HL-60 (cell line): ENCODE data around the gene STX1A.
"Not testable (repeated sequence)": the region's sequence is repeated elsewhere in the genome, so short reads cannot be mapped to it uniquely, and the experiment has no call there.

ENCODE experiments used
- DNase-seq, 2 experiments: peaks; one replicate each; pipeline ENCODE4 v3.0.0-alpha.2; 2010 to 2020; ENCODE audit warnings: low read depth in 1 of 2, low spot score in 1 of 2
- H3K27ac ChIP-seq: fragments of 250-450 bp; sonication (Bioruptor Pico); replicated peaks from 2 replicates; pipeline ENCODE4 v1.5.1; 2020; ENCODE audit warnings: mild to moderate bottlenecking, moderate library complexity
- H3K27me3 ChIP-seq: fragments of 250-450 bp; sonication (Bioruptor Pico); 2 replicates; pipeline ENCODE4 v1.5.1; 2021; ENCODE audit warnings: mild to moderate bottlenecking, moderate library complexity; ENCODE audit not compliant: insufficient read depth, poor library complexity, severe bottlenecking
- H3K4me3 ChIP-seq: replicated peaks from 2 replicates; pipeline ENCODE4 v1.5.1; 2011; ENCODE audit warnings: mild to moderate bottlenecking, control low read depth, low read length; ENCODE audit not compliant: insufficient read depth
- CTCF ChIP-seq: IDR thresholded peaks from one replicate; pipeline ENCODE4 v1.5.1; 2011; ENCODE audit warnings: low read length, control low read depth, inconsistent platforms; ENCODE audit not compliant: insufficient read depth
- GABPA ChIP-seq: IDR thresholded peaks from 2 replicates; pipeline ENCODE4 v1.6.1; 2012; ENCODE audit warnings: low read depth
- POLR2AphosphoS5 ChIP-seq: IDR thresholded peaks from 2 replicates; pipeline ENCODE4 v1.6.1; 2012; ENCODE audit warnings: low read depth
- REST ChIP-seq: IDR thresholded peaks from 2 replicates; pipeline ENCODE4 v1.6.1; 2012; ENCODE audit warnings: low read depth; ENCODE audit not compliant: insufficient replicate concordance
- SPI1 ChIP-seq: IDR thresholded peaks from 2 replicates; pipeline ENCODE4 v1.6.1; 2012; ENCODE audit warnings: low read depth, mild to moderate bottlenecking, borderline replicate concordance

Gene STX1A

DNA sequence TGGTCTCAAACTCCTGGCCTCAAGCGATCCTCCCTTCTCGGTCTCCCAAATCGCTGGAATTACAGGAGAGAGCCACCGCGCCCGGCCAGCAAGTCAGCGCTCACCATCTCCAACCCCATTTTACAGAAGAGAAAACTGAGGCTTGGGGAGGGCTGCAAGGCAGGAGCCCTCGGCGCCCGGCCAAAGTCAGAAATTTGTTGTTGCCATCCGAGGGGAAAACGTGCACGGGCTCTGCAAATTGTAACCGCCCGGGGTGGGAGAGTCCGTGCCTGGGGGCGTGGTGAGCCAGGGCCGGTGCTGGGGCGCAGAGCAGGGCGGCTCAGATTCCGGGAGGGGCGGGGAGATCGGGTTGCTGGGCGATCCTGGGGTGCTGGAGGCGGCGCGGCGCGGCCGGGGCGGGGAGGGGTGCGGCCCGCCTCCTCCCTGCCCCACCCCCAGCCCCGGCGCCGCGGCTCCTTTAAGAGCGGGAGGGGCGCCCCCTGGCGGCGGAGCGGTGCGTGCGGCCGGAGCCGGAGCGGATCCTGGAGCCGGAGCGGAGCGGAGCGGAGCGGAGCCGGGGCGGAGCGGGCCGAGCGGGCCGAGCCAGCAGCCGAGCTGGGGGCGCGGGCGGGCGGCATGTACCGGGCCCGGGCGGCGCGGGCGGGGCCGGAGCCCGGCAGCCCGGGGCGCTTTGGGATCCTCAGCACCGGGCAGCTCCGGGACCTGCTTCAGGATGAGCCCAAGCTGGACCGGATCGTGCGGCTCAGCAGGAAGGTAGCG, 51.9 kb downstream of the STX1A start, which contains the start of gene VPS37D:
Gene VPS37D (plus strand): TSS at position 488 of the 759 bp plus-strand sequence. CDS start 128 bp downstream, at position 616.
- Histone ChIP-seq H3K4me3 (peak within 1 kb of the TSS; percentile 36), H3K27me3 (peaks cover 33% of the 10 kb centered on the region)
- DNase-seq = peak; percentile 62 to 73

DNA sequence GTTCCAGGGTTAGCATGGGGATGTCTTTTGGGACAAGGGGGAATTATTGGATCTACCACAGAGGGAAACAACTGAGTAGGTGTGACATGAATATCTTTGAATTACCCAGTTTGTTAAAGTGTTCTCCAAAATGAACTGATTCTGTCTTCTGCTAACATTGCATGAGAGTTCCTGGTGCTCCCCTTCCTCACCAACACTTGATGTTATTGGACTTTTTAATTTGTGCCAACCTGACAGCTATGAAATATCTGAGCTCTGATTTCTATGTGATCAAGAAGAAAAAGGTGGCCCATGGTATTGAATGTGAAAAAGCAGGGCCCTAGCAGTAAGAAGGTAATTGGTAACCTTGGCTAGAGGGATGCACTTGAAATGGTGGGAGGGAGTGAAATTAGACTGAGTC, 56.4 kb downstream of the STX1A start:
- no peak overlapping the region for H3K27ac ChIP-seq
- H3K27me3 ChIP-seq = peaks cover 9% of the 10 kb centered on the region
- no peak for DNase-seq
- no peak overlapping the region for H3K4me3 ChIP-seq
- TF ChIP-seq GABPA = no peak
- no peak for TF ChIP-seq CTCF
- no peak for TF ChIP-seq SPI1
- no peak for TF ChIP-seq REST
- TF ChIP-seq POLR2AphosphoS5 = no peak

More for the DNA sequence above, 51.9 kb downstream of the STX1A start, which contains the start of gene VPS37D:
- H3K27ac ChIP-seq = no peak within 1 kb of the TSS
- TF ChIP-seq SPI1 = no peak
- TF ChIP-seq CTCF = peak; percentile 18

DNA sequence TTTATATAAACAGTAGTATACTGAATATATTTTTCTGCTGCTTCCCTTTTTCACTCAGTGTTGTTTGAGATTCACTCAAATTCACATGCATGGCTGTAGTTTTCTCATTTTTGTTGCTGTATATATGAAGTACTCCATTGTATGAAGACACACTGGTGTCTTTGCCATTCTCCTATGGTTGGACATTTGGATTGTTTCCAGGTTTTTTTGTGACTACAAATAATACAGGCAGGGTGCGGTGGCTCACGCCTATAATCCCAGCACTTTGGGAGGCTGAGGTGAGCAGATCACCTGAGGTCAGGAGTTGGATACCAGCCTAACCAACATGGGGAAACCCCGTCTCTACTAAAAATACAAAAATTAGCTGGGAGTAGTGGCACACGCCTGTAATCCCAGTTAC, 58.9 kb downstream of the STX1A start:
- DNase-seq, H3K4me3 ChIP-seq, H3K27ac ChIP-seq, H3K27me3 ChIP-seq: not testable (repeated sequence)

DNA sequence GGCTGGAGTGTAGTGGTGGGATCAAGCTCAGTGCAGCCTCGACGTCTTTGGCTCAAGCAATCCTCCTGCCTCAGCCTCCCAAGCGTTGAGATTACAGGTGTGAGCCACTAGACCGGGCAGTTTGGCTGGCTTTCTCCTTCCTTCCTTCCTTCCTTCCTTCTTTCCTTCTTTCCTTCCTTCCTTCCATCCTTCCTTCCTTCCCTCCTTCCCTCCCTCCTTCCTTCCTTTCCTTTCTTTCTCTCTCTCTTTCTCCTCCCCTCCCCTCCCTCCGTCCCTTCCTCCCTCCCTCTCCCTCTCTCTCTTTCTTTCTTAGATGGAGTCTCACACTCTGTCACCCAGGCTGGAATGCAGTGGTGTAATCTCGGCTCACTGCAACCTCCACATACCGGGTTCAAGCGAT, 59.5 kb downstream of the STX1A start:
- H3K27me3 ChIP-seq = peaks cover 3% of the 10 kb centered on the region
- no peak overlapping the region for H3K27ac ChIP-seq
- TF ChIP-seq CTCF = no peak
- DNase-seq = no peak
- no peak overlapping the region for H3K4me3 ChIP-seq

- not testable (repeated sequence) for DNase-seq, H3K27me3 ChIP-seq, H3K27ac ChIP-seq, H3K4me3 ChIP-seq
These were observed 64.2 kb downstream of the STX1A start for GRCh38 chr7:73655309-73655708.

DNA sequence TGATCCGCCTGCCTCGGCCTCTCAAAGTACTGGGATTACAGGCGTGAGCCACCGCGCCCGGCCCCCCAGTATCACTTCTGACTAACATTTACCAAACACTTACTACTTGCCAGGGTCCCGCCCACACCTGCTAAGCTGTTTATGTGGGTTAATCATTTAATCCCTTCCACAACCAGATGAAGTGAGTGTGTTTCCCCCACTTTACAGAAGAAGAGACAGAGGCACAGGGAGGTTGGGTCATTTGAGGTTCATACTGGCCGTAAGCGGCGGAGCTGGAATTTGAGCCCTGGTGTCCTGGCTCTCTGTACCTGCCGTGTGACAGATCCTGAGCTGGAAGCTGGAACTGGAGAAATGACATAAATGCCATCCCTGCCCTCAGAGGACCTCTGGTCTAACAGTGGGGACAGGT, 66.9 kb downstream of the STX1A start:
- H3K27me3 ChIP-seq = peaks cover 17% of the 10 kb centered on the region
- TF ChIP-seq SPI1 (no peak), POLR2AphosphoS5 (no peak), GABPA (no peak), REST (no peak), CTCF (no peak)
- H3K27ac ChIP-seq = no peak overlapping the region
- DNase-seq = no peak
- H3K4me3 ChIP-seq = no peak overlapping the region
